Natural killer cell (primary cell): ENCODE measurements around the gene GPR15LG. TPM values are rescaled to one million over a fixed set of nuclear protein-coding genes. Genes with fewer than 3 reads are reported as not detected.

Experiments used
- ATAC-seq, 3 donors: fragments of 150-1000 bp in 2 of 3; fragments of 200-7000 bp in 1 of 3; cut with Tn5 transposase; 1 replicate in 1 of 3; 2 replicates in 2 of 3; pipeline ENCODE4 v1.10.0; 2021; ENCODE audit warnings: mild to moderate bottlenecking in 2 of 3, moderate library complexity in 2 of 3
- DNase-seq, 2 donors: peaks; one replicate each; pipeline versions ENCODE4 v3.0.0 to v3.0.0-alpha.2; 2013 to 2021; ENCODE audit warnings: mixed read lengths in 1 of 2
- H3K27ac ChIP-seq: one replicate; pipeline ENCODE4 v1.5.1; 2013; ENCODE audit warnings: mild to moderate bottlenecking, low read length
- H3K27me3 ChIP-seq: one replicate; pipeline ENCODE4 v1.6.1; 2013; ENCODE audit warnings: low read length; ENCODE audit not compliant: control insufficient read depth, insufficient read depth
- H3K36me3 ChIP-seq: one replicate; pipeline ENCODE4 v1.6.1; 2013; ENCODE audit warnings: low read length; ENCODE audit not compliant: control insufficient read depth, insufficient read depth
- H3K4me1 ChIP-seq: one replicate; pipeline ENCODE4 v1.6.1; 2013; ENCODE audit warnings: low read length; ENCODE audit not compliant: control insufficient read depth, insufficient read depth
- H3K4me3 ChIP-seq: one replicate; pipeline ENCODE4 v1.5.1; 2013; ENCODE audit warnings: low read length
- H3K9me3 ChIP-seq: one replicate; pipeline ENCODE4 v1.6.1; 2013; ENCODE audit warnings: low read length; ENCODE audit not compliant: control insufficient read depth, insufficient read depth
- H3K27ac Mint-ChIP-seq, 2 donors: one replicate each; pipeline ENCODE4 v1.8.0; 2022; ENCODE audit warnings: mild to moderate bottlenecking in 2 of 2, mixed read lengths in 2 of 2, moderate library complexity in 1 of 2
- H3K27me3 Mint-ChIP-seq, 2 donors: one replicate each; pipeline ENCODE4 v1.8.0; 2022; ENCODE audit warnings: low read depth in 2 of 2, mixed read lengths in 2 of 2
- H3K36me3 Mint-ChIP-seq: one replicate; pipeline ENCODE4 v1.8.0; 2022; ENCODE audit warnings: mixed read lengths
- H3K4me1 Mint-ChIP-seq, 2 donors: one replicate each; pipeline ENCODE4 v1.8.0; 2022; ENCODE audit warnings: mixed read lengths in 2 of 2
- H3K4me3 Mint-ChIP-seq: one replicate; pipeline ENCODE4 v1.8.0; 2022; ENCODE audit warnings: mild to moderate bottlenecking, moderate library complexity, mixed read lengths
- H3K9me3 Mint-ChIP-seq, 2 donors: one replicate each; pipeline ENCODE4 v1.8.0; 2022; ENCODE audit warnings: mixed read lengths in 2 of 2
- CTCF ChIP-seq: fragments of 200-600 bp; IDR thresholded peaks from one replicate; pipeline ENCODE4 v1.8.0; 2022; ENCODE audit warnings: antibody characterized with exemption
- WGBS: methylation state at CpG from one replicate; pipeline ENCODE4 v1.1.7; 2013; ENCODE audit warnings: missing lambda C conversion rate; ENCODE audit not compliant: insufficient coverage; 5-methylcytosine and 5-hydroxymethylcytosine counted together
- intact Hi-C: fragments of 100-400 bp; cut with micrococcal nuclease; formaldehyde crosslinking; loops from one replicate; pipeline ENCODE4 v1.14.2; 2022
- total RNA-seq, 4 donors: library from RNA; stranded (reverse); fragments of 120-200 nt in 1 of 4; gene quantifications; one replicate each; pipeline versions ENCODE4 v1.2.3 to v1.2.4, GENCODE V29; 2013 to 2022

GPR15LG gene
- total RNA-seq, 3 donors from 2014 or later (not counting 1 experiment from before 2014, with no cell fraction given), result not detected

DNA sequence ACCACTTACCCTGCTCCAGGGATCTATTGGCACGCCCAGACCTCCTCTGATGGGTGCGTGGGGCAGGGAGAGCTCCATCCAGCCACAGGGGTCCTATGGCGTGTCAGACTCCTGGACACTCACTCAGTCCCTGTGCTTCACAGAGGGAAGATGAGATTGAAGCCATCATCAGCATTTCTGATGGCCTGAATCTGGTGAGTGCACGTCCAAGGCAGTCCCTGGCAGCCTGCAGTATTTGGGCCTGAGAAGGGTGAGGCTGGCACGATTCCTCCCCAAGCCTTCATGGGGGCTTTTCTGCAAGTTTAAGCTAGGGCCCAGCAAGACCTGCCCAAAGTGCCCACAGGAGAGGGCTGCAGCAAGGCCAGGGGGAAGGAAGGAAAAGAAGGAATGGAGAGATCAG lies 24.0 kb downstream of the GPR15LG start:
- H3K9me3 Mint-ChIP-seq, result no peaks in the 10 kb centered on the region
- DNase-seq (no peak), ATAC-seq (no peak)
- intact Hi-C loops, result no loop called here
- peaks cover 0 to 11% of the 10 kb centered on the region in 2 donors for H3K4me1 Mint-ChIP-seq
- H3K36me3 Mint-ChIP-seq, result no peaks in the 10 kb centered on the region
- no peak overlapping the region for H3K4me3 ChIP-seq
- no peaks in the 10 kb centered on the region for H3K9me3 ChIP-seq
- peaks cover 26% of the 10 kb centered on the region for H3K4me1 ChIP-seq
- no peak overlapping the region for H3K4me3 Mint-ChIP-seq
- H3K27ac ChIP-seq, result no peak overlapping the region
- no peak for TF ChIP-seq CTCF
- H3K27me3 ChIP-seq, result no peaks in the 10 kb centered on the region
- no peaks in the 10 kb centered on the region for H3K27me3 Mint-ChIP-seq
- no peak overlapping the region for H3K27ac Mint-ChIP-seq
- no peaks in the 10 kb centered on the region for H3K36me3 ChIP-seq
- 90% methylated on average over 5 of the region's 5 CpGs for WGBS

GRCh38 chr10:84198206-84198915 lies 24.8 kb downstream of the GPR15LG start:
- intact Hi-C loops, result no loop called here
- Mint-ChIP-seq H3K9me3 (no peaks in the 10 kb centered on the region), H3K27ac (no peak overlapping the region), H3K27me3 (no peaks in the 10 kb centered on the region), H3K4me3 (no peak overlapping the region), H3K4me1 (peaks cover 0 to 11% of the 10 kb centered on the region in 2 donors), H3K36me3 (no peaks in the 10 kb centered on the region)
- H3K27me3 ChIP-seq, result no peaks in the 10 kb centered on the region
- DNase-seq, result no peak
- no peak for ATAC-seq
- H3K9me3 ChIP-seq, result no peaks in the 10 kb centered on the region
- no peak overlapping the region for H3K27ac ChIP-seq
- no peak for TF ChIP-seq CTCF
- 88% methylated on average over 7 of the region's 7 CpGs for WGBS
- no peaks in the 10 kb centered on the region for H3K36me3 ChIP-seq
- H3K4me1 ChIP-seq, result peaks cover 24% of the 10 kb centered on the region
- H3K4me3 ChIP-seq, result no peak overlapping the region

DNA sequence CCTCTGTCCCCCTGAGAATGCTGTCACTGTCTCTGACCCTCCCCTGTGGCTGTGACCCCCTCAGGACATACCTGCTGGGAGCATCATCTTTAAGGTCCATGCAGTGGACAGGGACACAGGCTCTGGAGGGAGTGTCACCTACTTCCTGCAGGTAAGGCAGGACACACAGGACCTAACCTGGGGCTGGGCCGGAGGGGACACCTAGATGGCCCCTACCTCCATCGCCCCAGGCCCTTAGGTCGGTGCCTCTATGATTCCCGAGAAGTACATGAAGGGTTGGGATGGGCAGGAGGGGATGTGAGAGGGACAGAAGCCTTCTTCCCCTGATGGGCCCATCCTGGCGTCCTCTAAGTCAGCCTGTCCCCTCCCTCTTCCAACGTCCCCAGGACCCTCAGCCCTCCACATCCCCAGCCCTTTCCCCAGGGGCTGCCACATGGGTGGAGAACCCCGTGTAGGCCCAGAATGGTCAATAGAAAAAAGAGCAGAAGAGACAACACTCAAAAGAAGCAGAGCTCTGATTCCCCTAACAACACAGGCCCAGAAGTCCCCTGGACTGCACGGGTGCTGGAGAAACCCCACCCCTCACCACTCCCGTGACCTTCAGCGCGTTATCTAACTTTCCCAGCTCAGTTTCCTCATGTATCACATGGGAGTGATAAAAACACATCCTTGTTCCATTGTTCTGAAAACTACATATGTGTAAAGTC lies 27.1 kb downstream of the GPR15LG start:
- H3K4me3 ChIP-seq, result no peak overlapping the region
- H3K27ac ChIP-seq, result no peak overlapping the region
- 83% methylated on average over 11 of the region's 11 CpGs for WGBS
- Mint-ChIP-seq H3K36me3 (no peaks in the 10 kb centered on the region), H3K4me1 (peaks cover 0 to 10% of the 10 kb centered on the region in 2 donors), H3K4me3 (no peak overlapping the region), H3K27ac (no peak overlapping the region), H3K27me3 (no peaks in the 10 kb centered on the region), H3K9me3 (no peaks in the 10 kb centered on the region)
- peaks cover 4% of the 10 kb centered on the region for H3K4me1 ChIP-seq
- TF ChIP-seq CTCF, result no peak
- intact Hi-C loops, result no loop called here
- H3K36me3 ChIP-seq, result no peaks in the 10 kb centered on the region
- no peaks in the 10 kb centered on the region for H3K27me3 ChIP-seq
- DNase-seq (no peak), ATAC-seq (no peak)
- no peaks in the 10 kb centered on the region for H3K9me3 ChIP-seq
